Right lobe of liver (tissue), 4 donors: ENCODE data around the gene PRDM15.

ENCODE experiments used
- CTCF ChIP-seq, 4 donors: fragments of 200-600 bp in 3 of 4; fragments of 450-650 bp in 1 of 4; IDR thresholded peaks; one replicate each; pipeline versions ENCODE4 v1.5.1 to v1.8.0; 2016 to 2022; ENCODE audit warnings: antibody characterized with exemption in 4 of 4, mild to moderate bottlenecking in 2 of 4
- POLR2A ChIP-seq: fragments of 450-650 bp; IDR thresholded peaks from one replicate; pipeline ENCODE4 v1.6.1; 2017; ENCODE audit warnings: antibody characterized with exemption, mild to moderate bottlenecking
- donor health status: DM: no; HTN: no; CAD: no.
- donor health status: DM: no; HTN: no; CAD: no.
- donor health status: DM: no; HTN: yes; CAD: no.

GRCh38 chr21:41863439-41863740 lies 15.8 kb downstream of the PRDM15 start:
- TF ChIP-seq POLR2A, result no peak
- TF ChIP-seq CTCF (IDR thresholded peaks at IDR 0.05), result no peak
